ENCODE results near the gene KAT8. TPM values are rescaled to one million over a fixed set of nuclear protein-coding genes. Genes with fewer than 3 reads are reported as not detected.
A peak's percentile ranks its signal among the peaks of the same experiment; 100 is the strongest.

KAT8 gene
- total and polyA plus RNA-seq, 8 donors = 31.5 to 71.7 (median 38.2) TPM

GRCh38 chr16:31073970-31074813 lies 43.3 kb upstream of the KAT8 start, which contains the start of the genes ZNF646 and ZNF668:
ZNF646 (plus strand) TSS chr16:31074422; CDS start chr16:31076325, 1,903 bp downstream.
ZNF668 (minus strand) TSS chr16:31074240; CDS start chr16:31064459, 9,781 bp downstream.
- Histone ChIP-seq H3K36me3 (peaks cover 0 to 28% (median 12%) of the 10 kb centered on the region in 3 donors), H3K9me3 (no peaks in the 10 kb centered on the region), H3K27ac (peak within 1 kb of the TSS; percentile 56 to 90 (median 83)), H3K27me3 (no peaks in the 10 kb centered on the region), H3K4me1 (peaks cover 0 to 12% (median 5%) of the 10 kb centered on the region in 3 donors), H3K4me3 (peak within 1 kb of the TSS; percentile 65 to 100 (median 90))
- FAIRE-seq = peak; percentile 85
- peak; percentile 91 to 96 (median 93) for ATAC-seq
- 0% methylated on average over 47 to 48 of the region's 48 CpGs for WGBS, 2 donors
- no peak for TF ChIP-seq CTCF (IDR thresholded peaks at IDR 0.05)
- intact Hi-C loops (cut with DNase I) = no loop called here
- DNase-seq = peak; percentile 90 to 99 (median 98)

GRCh38 chr16:31074814-31075183 lies 42.7 kb upstream of the KAT8 start:
- Histone ChIP-seq H3K4me3 (peak overlapping the region; percentile 65 to 100 (median 90)), H3K27ac (peak overlapping the region; percentile 56 to 90 (median 83)), H3K4me1 (peaks cover 0 to 12% (median 5%) of the 10 kb centered on the region in 3 donors), H3K36me3 (peaks cover 0 to 34% (median 14%) of the 10 kb centered on the region in 3 donors), H3K9me3 (no peaks in the 10 kb centered on the region), H3K27me3 (no peaks in the 10 kb centered on the region)
- ATAC-seq (no peak), DNase-seq (no peak), FAIRE-seq (no peak)
- intact Hi-C loops (cut with DNase I) = no loop called here
- 0 to 1% methylated on average over 7 of the region's 7 CpGs for WGBS, 2 donors
- no peak for TF ChIP-seq CTCF (IDR thresholded peaks at IDR 0.05)

GRCh38 chr16:31076319-31076718 lies 41.1 kb upstream of the KAT8 start:
- FAIRE-seq = no peak
- WGBS, 2 donors = 64 to 66% methylated on average over 16 of the region's 16 CpGs
- no peak for TF ChIP-seq CTCF (IDR thresholded peaks at IDR 0.05)

GRCh38 chr16:31077024-31077423 lies 40.4 kb upstream of the KAT8 start:
- FAIRE-seq (no peak), ATAC-seq (no peak), DNase-seq (peak in 1 of 6 donors; percentile 8)
- Histone ChIP-seq H3K27me3 (no peaks in the 10 kb centered on the region), H3K4me3 (no peak overlapping the region), H3K9me3 (no peaks in the 10 kb centered on the region), H3K27ac (no peak overlapping the region), H3K4me1 (peaks cover 0 to 9% (median 5%) of the 10 kb centered on the region in 3 donors), H3K36me3 (peaks cover 0 to 45% (median 24%) of the 10 kb centered on the region in 3 donors)
- 94 to 95% methylated on average over 13 of the region's 13 CpGs for WGBS, 2 donors
- intact Hi-C loops (cut with DNase I) = no loop called here
- no peak for TF ChIP-seq CTCF (IDR thresholded peaks at IDR 0.05)

More at GRCh38 chr16:31076319-31076718, 41.1 kb upstream of the KAT8 start:
- Histone ChIP-seq H3K27ac (no peak overlapping the region), H3K27me3 (no peaks in the 10 kb centered on the region), H3K36me3 (peaks cover 0 to 45% (median 24%) of the 10 kb centered on the region in 3 donors), H3K4me1 (peaks cover 0 to 12% (median 5%) of the 10 kb centered on the region in 3 donors), H3K9me3 (no peaks in the 10 kb centered on the region), H3K4me3 (no peak overlapping the region)
- DNase-seq = peak in 2 of 6 donors; percentile 18 to 33
- no peak for ATAC-seq
- intact Hi-C loops (cut with DNase I) = no loop called here
